Measurements from ENCODE around the gene APLP2.

DNA sequence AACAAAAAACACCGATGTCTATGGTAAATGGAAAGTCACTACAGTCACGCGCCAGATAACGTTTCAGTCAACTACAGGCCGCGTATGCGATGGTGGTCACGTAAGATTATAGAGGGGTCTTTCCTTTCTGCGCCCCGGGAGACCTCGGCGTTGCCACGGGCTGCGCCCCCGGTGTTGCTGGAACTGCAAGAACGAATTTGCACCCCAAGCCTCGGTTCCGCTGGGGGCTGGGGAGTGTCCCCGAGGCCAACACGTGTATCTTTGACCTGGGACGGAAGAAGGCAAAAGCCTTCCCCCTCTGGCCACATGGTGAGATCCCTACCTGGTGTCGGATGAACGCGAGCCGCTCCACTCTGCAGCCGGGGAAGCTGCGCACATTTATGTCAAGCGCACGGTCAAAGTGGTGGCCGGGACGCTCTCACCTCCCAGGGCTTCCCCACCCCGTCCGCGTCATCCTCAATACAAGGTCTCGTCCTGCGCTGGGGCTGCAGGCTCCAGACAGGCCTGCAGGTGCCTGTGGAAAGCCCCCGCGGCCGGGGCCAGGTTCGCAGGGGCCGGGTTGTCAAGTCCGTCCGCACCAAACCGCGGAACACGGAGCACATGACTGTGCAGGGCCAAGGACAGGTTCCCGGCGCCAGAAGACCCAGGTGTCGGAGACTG lies 29.3 kb upstream of the APLP2 start:
- TF ChIP-seq, protein P1, sequence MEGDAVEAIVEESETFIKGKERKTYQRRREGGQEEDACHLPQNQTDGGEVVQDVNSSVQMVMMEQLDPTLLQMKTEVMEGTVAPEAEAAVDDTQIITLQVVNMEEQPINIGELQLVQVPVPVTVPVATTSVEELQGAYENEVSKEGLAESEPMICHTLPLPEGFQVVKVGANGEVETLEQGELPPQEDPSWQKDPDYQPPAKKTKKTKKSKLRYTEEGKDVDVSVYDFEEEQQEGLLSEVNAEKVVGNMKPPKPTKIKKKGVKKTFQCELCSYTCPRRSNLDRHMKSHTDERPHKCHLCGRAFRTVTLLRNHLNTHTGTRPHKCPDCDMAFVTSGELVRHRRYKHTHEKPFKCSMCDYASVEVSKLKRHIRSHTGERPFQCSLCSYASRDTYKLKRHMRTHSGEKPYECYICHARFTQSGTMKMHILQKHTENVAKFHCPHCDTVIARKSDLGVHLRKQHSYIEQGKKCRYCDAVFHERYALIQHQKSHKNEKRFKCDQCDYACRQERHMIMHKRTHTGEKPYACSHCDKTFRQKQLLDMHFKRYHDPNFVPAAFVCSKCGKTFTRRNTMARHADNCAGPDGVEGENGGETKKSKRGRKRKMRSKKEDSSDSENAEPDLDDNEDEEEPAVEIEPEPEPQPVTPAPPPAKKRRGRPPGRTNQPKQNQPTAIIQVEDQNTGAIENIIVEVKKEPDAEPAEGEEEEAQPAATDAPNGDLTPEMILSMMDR (IDR thresholded peaks at IDR 0.05): no peak
- TF ChIP-seq POLR2A (IDR thresholded peaks at IDR 0.05): no peak
